ENCODE measurements around the gene GAPT.

Gene GAPT

DNA sequence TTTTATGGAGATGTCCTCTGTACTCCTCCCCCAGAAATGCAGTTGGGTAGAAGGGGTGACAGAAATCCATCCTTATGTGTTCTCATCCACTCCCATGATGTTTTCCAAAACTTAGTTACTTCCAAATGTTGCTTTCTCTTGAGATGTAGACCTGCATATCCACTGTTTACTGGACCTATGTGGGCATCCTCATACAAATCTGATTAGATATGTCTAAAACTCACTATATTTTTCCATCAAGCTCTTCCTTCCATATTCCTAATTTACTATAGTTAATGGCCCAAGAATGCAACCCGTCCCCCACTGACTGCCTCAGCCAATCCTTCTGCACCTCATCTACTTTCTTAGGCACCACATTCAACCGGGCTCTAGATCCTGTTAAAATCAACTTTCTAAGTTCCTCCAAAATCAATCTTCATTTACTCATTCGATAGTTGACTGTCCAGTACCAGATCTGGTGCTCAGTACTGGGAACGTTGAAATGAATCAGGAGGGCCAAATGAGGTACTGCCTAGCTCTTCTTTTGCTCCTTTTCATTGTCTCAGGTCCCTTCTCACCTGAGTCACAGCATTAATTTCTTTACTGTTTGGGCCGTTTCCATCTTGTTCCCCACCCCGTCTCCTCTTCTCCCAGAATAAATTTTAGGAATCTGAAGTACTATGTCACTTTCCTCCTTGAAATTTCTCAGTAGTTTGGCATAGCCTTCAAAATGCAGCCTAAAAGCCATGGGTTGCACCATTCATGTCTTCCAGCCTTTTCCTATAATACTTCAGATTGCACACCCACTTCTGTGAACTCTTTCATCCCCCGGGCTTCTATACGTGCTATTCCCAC lies 39.3 kb upstream of the GAPT start:
- H2AFZ ChIP-seq (ENCODE audit: low read length) = no peak overlapping the region
- H3K27me3 ChIP-seq (ENCODE audit: insufficient read depth, low read length) = no peaks in the 10 kb centered on the region
- TF ChIP-seq CTCF (IDR thresholded peaks at IDR 0.05; ENCODE audit: low read length) = no peak
- H3K4me2 ChIP-seq (ENCODE audit: low read length) = no peak overlapping the region
- H3K9ac ChIP-seq (ENCODE audit: low read length) = no peak overlapping the region
- H3F3A ChIP-seq (ENCODE audit: insufficient read depth, low read length) = no peaks in the 10 kb centered on the region
- H3K4me3 ChIP-seq (ENCODE audit: low read depth, low read length, poor library complexity, severe bottlenecking) = no peak overlapping the region
- no peaks in the 10 kb centered on the region for H3K4me1 ChIP-seq (ENCODE audit: insufficient read depth, low read length, severe bottlenecking)
- H3K79me2 ChIP-seq (ENCODE audit: insufficient read depth, low read length) = no peaks in the 10 kb centered on the region
- H3K36me3 ChIP-seq (ENCODE audit: insufficient read depth, low read length) = no peaks in the 10 kb centered on the region
- H3K9me3 ChIP-seq (ENCODE audit: low read length) = no peaks in the 10 kb centered on the region
- no peak overlapping the region for H3K27ac ChIP-seq (ENCODE audit: low read depth, low read length, poor library complexity, severe bottlenecking)
- no peaks in the 10 kb centered on the region for H4K20me1 ChIP-seq (ENCODE audit: insufficient read depth, low read length)
- no peaks in the 10 kb centered on the region for H3K9me2 ChIP-seq (ENCODE audit: low read depth, low read length)

- H3F3A ChIP-seq (ENCODE audit: insufficient read depth, low read length) = no peaks in the 10 kb centered on the region
- H3K9me3 ChIP-seq (ENCODE audit: low read length) = no peaks in the 10 kb centered on the region
- no peak overlapping the region for H3K27ac ChIP-seq (ENCODE audit: low read depth, low read length, poor library complexity, severe bottlenecking)
- H3K79me2 ChIP-seq (ENCODE audit: insufficient read depth, low read length) = no peaks in the 10 kb centered on the region
- no peak overlapping the region for H3K4me2 ChIP-seq (ENCODE audit: low read length)
- no peak overlapping the region for H2AFZ ChIP-seq (ENCODE audit: low read length)
- H3K9ac ChIP-seq (ENCODE audit: low read length) = no peak overlapping the region
- H3K4me1 ChIP-seq (ENCODE audit: insufficient read depth, low read length, severe bottlenecking) = no peaks in the 10 kb centered on the region
- H3K4me3 ChIP-seq (ENCODE audit: low read depth, low read length, poor library complexity, severe bottlenecking) = no peak overlapping the region
- no peaks in the 10 kb centered on the region for H3K27me3 ChIP-seq (ENCODE audit: insufficient read depth, low read length)
- H4K20me1 ChIP-seq (ENCODE audit: insufficient read depth, low read length) = no peaks in the 10 kb centered on the region
- TF ChIP-seq CTCF (IDR thresholded peaks at IDR 0.05; ENCODE audit: low read length) = no peak
- no peak for TF ChIP-seq EZH2 (IDR thresholded peaks at IDR 0.05; ENCODE audit: borderline replicate concordance, low read length)
- H3K9me2 ChIP-seq (ENCODE audit: low read depth, low read length) = no peaks in the 10 kb centered on the region
- no peaks in the 10 kb centered on the region for H3K36me3 ChIP-seq (ENCODE audit: insufficient read depth, low read length)
These were observed 38.5 kb upstream of the GAPT start for GRCh38 chr5:58452566-58453258.

DNA sequence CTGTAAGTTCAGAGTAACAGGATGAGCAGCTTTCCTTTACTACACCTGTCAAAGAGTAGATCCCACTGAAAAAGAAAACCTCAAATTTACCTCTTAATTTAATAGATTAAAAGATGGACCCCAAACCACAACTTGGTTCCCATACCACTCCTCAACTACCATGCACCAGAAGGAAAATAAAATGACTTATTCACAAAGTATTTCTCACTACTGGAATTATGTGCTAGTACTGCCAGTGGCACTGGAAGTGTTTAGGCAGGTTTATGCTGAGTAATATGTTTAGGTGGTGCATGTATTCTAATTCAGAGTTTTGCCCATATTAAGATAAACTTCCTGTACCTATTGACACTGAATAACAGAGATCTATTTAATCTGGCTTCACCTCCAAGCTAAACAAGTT lies 37.9 kb upstream of the GAPT start:
- Histone ChIP-seq H3K9me2 (ENCODE audit: low read depth, low read length) (no peaks in the 10 kb centered on the region), H3K9me3 (ENCODE audit: low read length) (no peaks in the 10 kb centered on the region), H3K27ac (ENCODE audit: low read depth, low read length, poor library complexity, severe bottlenecking) (no peak overlapping the region), H3K36me3 (ENCODE audit: insufficient read depth, low read length) (no peaks in the 10 kb centered on the region), H3K4me2 (ENCODE audit: low read length) (no peak overlapping the region), H3K79me2 (ENCODE audit: insufficient read depth, low read length) (no peaks in the 10 kb centered on the region), H3F3A (ENCODE audit: insufficient read depth, low read length) (no peaks in the 10 kb centered on the region), H3K27me3 (ENCODE audit: insufficient read depth, low read length) (no peaks in the 10 kb centered on the region), H3K4me3 (ENCODE audit: low read depth, low read length, poor library complexity, severe bottlenecking) (no peak overlapping the region), H3K9ac (ENCODE audit: low read length) (no peak overlapping the region), H4K20me1 (ENCODE audit: insufficient read depth, low read length) (no peaks in the 10 kb centered on the region), H3K4me1 (ENCODE audit: insufficient read depth, low read length, severe bottlenecking) (no peaks in the 10 kb centered on the region), H2AFZ (ENCODE audit: low read length) (no peak overlapping the region)
- no peak for TF ChIP-seq EZH2 (IDR thresholded peaks at IDR 0.05; ENCODE audit: borderline replicate concordance, low read length)
- no peak for TF ChIP-seq CTCF (IDR thresholded peaks at IDR 0.05; ENCODE audit: low read length)
